ENCODE results near the gene BMF. TPM values are rescaled to one million over a fixed set of nuclear protein-coding genes. Genes with fewer than 3 reads are reported as not detected.

Gene BMF
- total and polyA plus RNA-seq, 7 donors: 0.65 to 7.2 (median 3.4) TPM

GRCh38 chr15:40106203-40107161 is 2.2 kb downstream of the BMF start:
- ATAC-seq (no peak), DNase-seq (peak; percentile 70 to 77)
- Histone ChIP-seq H3K27me3 (ENCODE audit: insufficient read depth in 3 of 3, low read length in 2 of 3) (no peaks in the 10 kb centered on the region), H3K27ac (peak overlapping the region; percentile 72), H3K36me3 (ENCODE audit: insufficient read depth in 1 of 2, low read depth in 1 of 2) (no peaks in the 10 kb centered on the region), H3K9me3 (no peaks in the 10 kb centered on the region), H3K4me3 (peak overlapping the region; percentile 43), H3K4me1 (peaks cover 59% of the 10 kb centered on the region)
- TF ChIP-seq CTCF (IDR thresholded peaks at IDR 0.05): no peak
- 69 to 82% (median 73%) methylated on average over 8 of the region's 8 CpGs for WGBS, 3 donors
- intact Hi-C loops (cut with DNase I): loop anchor here in 1 of 2 donors (10.0 kb wide), 1 partner anchor 322 kb away; the partner anchor contains the start of gene FSIP1

- Histone ChIP-seq H3K9me3 (no peaks in the 10 kb centered on the region), H3K27ac (peak overlapping the region; percentile 93), H3K4me1 (peaks cover 67% of the 10 kb centered on the region), H3K4me3 (no peak overlapping the region), H3K27me3 (ENCODE audit: insufficient read depth in 3 of 3, low read length in 2 of 3) (no peaks in the 10 kb centered on the region), H3K36me3 (ENCODE audit: insufficient read depth in 1 of 2, low read depth in 1 of 2) (no peaks in the 10 kb centered on the region)
- 89 to 92% (median 89%) methylated on average over 8 to 9 of the region's 9 CpGs for WGBS, 3 donors
- TF ChIP-seq CTCF (IDR thresholded peaks at IDR 0.05): no peak
- DNase-seq (no peak), ATAC-seq (no peak)
- intact Hi-C loops (cut with DNase I): loop anchor here in 1 of 2 donors (2.0 to 10.0 kb wide), 3 partner anchors 37 to 321 kb away; partner anchors contain the start of gene FSIP1
These were observed 3.0 kb downstream of the BMF start for GRCh38 chr15:40105517-40106202.

GRCh38 chr15:40104865-40105516 is 3.7 kb downstream of the BMF start:
- Histone ChIP-seq H3K36me3 (ENCODE audit: insufficient read depth in 1 of 2, low read depth in 1 of 2) (no peaks in the 10 kb centered on the region), H3K9me3 (no peaks in the 10 kb centered on the region), H3K4me1 (peaks cover 74% of the 10 kb centered on the region), H3K27me3 (ENCODE audit: insufficient read depth in 3 of 3, low read length in 2 of 3) (no peaks in the 10 kb centered on the region), H3K4me3 (peak overlapping the region; percentile 39), H3K27ac (peak overlapping the region; percentile 93)
- TF ChIP-seq CTCF (IDR thresholded peaks at IDR 0.05): peak; percentile 95
- intact Hi-C loops (cut with DNase I): loop anchor here (2.0 to 10.0 kb wide), 4 partner anchors 36 to 320 kb away; partner anchors contain the start of gene FSIP1 (in 1 of the 2)
- DNase-seq (peak; percentile 92 to 95), ATAC-seq (peak; percentile 45 to 58 (median 51))
- 3 to 4% (median 3%) methylated on average over 16 of the region's 16 CpGs for WGBS, 3 donors

- no peak for TF ChIP-seq CTCF (IDR thresholded peaks at IDR 0.05)
- DNase-seq (no peak), ATAC-seq (no peak)
- intact Hi-C loops (cut with DNase I): loop anchor here (2.0 to 10.0 kb wide), 4 partner anchors 36 to 320 kb away; partner anchors contain the start of gene FSIP1 (in 1 of the 2)
- H3K9me3 ChIP-seq: no peaks in the 10 kb centered on the region
- H3K27ac ChIP-seq: peak overlapping the region; percentile 93
- H3K36me3 ChIP-seq (ENCODE audit: insufficient read depth in 1 of 2, low read depth in 1 of 2): no peaks in the 10 kb centered on the region
- peak overlapping the region; percentile 39 for H3K4me3 ChIP-seq
- 27 to 46% (median 28%) methylated on average over 8 of the region's 8 CpGs for WGBS, 3 donors
- H3K27me3 ChIP-seq (ENCODE audit: insufficient read depth in 3 of 3, low read length in 2 of 3): no peaks in the 10 kb centered on the region
- peaks cover 77% of the 10 kb centered on the region for H3K4me1 ChIP-seq
These were observed 4.3 kb downstream of the BMF start for GRCh38 chr15:40104296-40104864.

Data from psoas muscle (tissue), 8 donors.